ENCODE results near the gene CDH11.

The CDH11 gene

DNA sequence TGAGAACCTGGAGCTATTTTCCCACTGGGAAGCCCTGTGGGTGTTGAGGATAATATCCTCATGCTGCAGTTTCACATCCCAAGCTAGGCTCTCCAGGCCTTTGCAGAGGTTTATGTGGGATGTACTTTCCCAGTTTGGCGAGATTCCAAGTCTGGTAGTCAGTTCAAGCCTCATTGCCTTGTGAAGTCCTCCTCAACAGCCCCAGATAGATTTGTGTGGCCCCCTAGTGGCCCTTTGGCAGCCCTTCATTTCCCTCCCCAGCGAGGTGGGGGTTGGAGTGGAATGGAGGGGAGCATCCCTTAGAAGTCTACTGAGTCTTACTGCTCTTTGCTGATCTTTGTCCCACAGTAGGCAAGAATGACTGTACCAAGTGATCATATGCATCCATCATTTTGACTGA lies 137.9 kb downstream of the CDH11 start:
- Histone ChIP-seq H3K36me3 (ENCODE audit: control insufficient read depth, insufficient read depth, low read length) (no peaks in the 10 kb centered on the region), H3K4me3 (replicated peaks; ENCODE audit: low read depth, low read length) (no peak overlapping the region), H3K27me3 (replicated peaks; ENCODE audit: control insufficient read depth, insufficient read depth, low read length) (no peaks in the 10 kb centered on the region)
- no peak for DNase-seq (ENCODE audit: extremely low read depth, insufficient read length)
- TF ChIP-seq, protein P1, sequence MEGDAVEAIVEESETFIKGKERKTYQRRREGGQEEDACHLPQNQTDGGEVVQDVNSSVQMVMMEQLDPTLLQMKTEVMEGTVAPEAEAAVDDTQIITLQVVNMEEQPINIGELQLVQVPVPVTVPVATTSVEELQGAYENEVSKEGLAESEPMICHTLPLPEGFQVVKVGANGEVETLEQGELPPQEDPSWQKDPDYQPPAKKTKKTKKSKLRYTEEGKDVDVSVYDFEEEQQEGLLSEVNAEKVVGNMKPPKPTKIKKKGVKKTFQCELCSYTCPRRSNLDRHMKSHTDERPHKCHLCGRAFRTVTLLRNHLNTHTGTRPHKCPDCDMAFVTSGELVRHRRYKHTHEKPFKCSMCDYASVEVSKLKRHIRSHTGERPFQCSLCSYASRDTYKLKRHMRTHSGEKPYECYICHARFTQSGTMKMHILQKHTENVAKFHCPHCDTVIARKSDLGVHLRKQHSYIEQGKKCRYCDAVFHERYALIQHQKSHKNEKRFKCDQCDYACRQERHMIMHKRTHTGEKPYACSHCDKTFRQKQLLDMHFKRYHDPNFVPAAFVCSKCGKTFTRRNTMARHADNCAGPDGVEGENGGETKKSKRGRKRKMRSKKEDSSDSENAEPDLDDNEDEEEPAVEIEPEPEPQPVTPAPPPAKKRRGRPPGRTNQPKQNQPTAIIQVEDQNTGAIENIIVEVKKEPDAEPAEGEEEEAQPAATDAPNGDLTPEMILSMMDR (IDR thresholded peaks at IDR 0.05; ENCODE audit: insufficient read depth, low read length, poor library complexity, severe bottlenecking): peak; percentile 21

DNA sequence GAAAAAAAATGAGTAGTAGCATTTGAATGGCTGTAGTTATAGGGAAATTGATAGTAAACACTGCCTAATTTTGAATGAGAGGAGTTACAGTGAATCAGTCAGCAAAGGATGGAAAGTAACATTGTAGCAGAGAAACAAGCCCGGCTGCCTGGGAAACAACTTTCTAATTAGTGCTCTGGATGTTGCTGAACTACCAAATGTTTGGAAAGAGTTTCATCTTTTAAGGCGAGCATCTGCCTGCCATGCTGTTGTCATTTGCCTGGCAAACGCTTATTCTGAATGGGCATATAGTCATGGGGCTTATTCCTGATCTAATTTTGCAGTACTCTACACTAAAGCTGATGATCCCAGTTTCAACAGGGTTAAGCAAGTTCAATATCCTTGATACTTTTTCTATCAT lies 138.6 kb downstream of the CDH11 start:
- Histone ChIP-seq H3K36me3 (ENCODE audit: control insufficient read depth, insufficient read depth, low read length) (no peaks in the 10 kb centered on the region), H3K27me3 (replicated peaks; ENCODE audit: control insufficient read depth, insufficient read depth, low read length) (no peaks in the 10 kb centered on the region), H3K4me3 (replicated peaks; ENCODE audit: low read depth, low read length) (no peak overlapping the region)
- DNase-seq (ENCODE audit: extremely low read depth, insufficient read length): no peak
- TF ChIP-seq, protein P1 (IDR thresholded peaks at IDR 0.05; ENCODE audit: insufficient read depth, low read length, poor library complexity, severe bottlenecking): no peak

DNA sequence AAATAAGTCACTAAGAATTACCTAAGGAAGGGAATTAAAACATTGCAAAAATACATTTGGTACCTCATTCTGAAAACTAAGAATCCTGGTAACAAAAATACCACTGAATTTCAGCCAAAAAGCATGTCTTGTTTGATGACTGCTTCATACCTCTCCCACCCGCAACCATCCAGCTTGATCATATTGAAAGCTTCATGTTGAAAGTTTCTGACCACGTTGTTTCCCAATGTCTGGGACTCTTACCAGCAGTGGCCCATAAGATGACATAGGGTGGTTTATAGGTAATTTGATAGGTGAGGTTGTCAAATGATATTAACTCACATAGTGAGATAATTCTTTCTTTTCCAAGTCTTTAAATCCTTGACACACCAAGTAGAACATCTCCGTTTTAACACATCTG lies 139.3 kb downstream of the CDH11 start:
- H3K27me3 ChIP-seq (replicated peaks; ENCODE audit: control insufficient read depth, insufficient read depth, low read length): no peaks in the 10 kb centered on the region
- no peak for DNase-seq (ENCODE audit: extremely low read depth, insufficient read length)
- H3K4me3 ChIP-seq (replicated peaks; ENCODE audit: low read depth, low read length): no peak overlapping the region
- TF ChIP-seq, protein P1 (IDR thresholded peaks at IDR 0.05; ENCODE audit: insufficient read depth, low read length, poor library complexity, severe bottlenecking): no peak
- no peaks in the 10 kb centered on the region for H3K36me3 ChIP-seq (ENCODE audit: control insufficient read depth, insufficient read depth, low read length)

DNA sequence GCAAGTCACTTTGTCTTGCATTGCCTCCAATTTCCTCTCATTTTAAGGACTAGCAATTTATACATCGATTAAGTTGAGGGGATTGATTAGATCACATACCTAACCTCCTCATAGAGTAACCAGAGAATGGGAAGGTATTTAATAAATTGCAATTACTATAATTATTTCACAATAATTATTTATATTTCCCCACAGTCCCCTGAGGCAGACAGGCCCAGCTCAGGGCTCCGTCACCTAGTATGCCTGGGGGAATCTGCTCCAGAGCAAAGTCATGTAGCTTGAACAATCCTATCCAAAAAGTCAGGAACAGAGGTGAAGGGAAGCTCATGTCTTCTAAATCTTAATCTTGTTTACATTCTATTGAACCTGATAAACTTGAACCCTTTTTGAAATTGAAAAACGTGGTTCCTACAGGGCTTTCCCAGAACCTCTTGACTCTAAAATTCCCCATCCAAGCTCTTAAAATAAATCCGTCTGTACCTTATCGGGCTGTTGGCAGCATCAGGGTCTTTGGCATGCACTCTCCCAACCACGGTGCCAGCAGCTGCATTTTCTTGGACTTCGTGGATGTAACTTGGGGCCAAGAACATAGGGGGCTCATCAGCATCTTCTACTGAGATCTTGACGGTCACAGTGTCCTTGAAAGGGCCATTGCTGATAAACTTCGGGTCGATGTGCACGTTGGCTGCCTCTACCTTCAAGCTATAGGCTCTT lies 140.1 kb downstream of the CDH11 start:
- Histone ChIP-seq H3K4me3 (replicated peaks; ENCODE audit: low read depth, low read length) (no peak overlapping the region), H3K36me3 (ENCODE audit: control insufficient read depth, insufficient read depth, low read length) (no peaks in the 10 kb centered on the region), H3K27me3 (replicated peaks; ENCODE audit: control insufficient read depth, insufficient read depth, low read length) (no peaks in the 10 kb centered on the region)
- no peak for DNase-seq (ENCODE audit: extremely low read depth, insufficient read length)
- TF ChIP-seq, protein P1 (IDR thresholded peaks at IDR 0.05; ENCODE audit: insufficient read depth, low read length, poor library complexity, severe bottlenecking): no peak

DNA sequence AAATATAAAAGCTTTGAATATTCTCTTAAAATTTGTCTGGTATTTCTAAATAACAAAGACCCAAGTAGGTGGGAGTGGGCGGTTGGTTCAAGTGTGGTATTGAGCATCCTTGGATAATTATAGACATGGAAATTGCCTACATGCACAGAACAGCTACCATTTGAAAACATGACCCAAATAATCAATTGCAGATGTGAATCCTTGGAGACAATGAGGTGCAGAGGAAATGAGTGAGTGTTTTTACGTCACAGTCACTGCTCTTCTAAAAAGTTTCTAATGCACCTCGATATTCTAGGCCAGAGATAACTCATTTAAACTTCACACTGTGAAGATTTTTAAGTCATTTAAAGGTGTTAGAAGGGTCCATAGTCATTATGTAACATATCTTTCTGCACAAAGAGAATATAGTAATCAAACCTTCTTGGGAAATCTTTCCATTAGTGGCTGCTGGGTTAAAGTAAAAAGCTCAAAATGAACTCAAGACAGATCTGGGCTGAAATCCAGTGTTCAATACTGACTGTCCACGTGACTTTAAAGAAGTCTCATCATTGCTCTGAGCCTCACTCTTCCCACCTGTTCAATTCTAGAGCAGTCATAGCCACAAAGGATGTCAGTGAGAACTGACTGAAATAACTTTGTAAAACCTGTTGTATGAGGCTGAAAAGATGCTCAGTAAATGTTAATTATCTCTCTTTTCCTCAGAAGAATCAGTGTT lies 144.5 kb downstream of the CDH11 start:
- Histone ChIP-seq H3K27me3 (replicated peaks; ENCODE audit: control insufficient read depth, insufficient read depth, low read length) (no peaks in the 10 kb centered on the region), H3K36me3 (ENCODE audit: control insufficient read depth, insufficient read depth, low read length) (no peaks in the 10 kb centered on the region), H3K4me3 (replicated peaks; ENCODE audit: low read depth, low read length) (no peak overlapping the region)
- no peak for DNase-seq (ENCODE audit: extremely low read depth, insufficient read length)
- TF ChIP-seq, protein P1 (IDR thresholded peaks at IDR 0.05; ENCODE audit: insufficient read depth, low read length, poor library complexity, severe bottlenecking): no peak

Measured in GM06990 (cell line).